Activated CD4-positive, alpha-beta T cell treated with anti-CD3 and anti-CD28 coated beads for 4 hours (primary cell): Measurements from ENCODE around the gene BSPRY.
"Not testable (repeated sequence)": the region's sequence is repeated elsewhere in the genome, so short reads cannot be mapped to it uniquely, and the experiment has no call there.

ENCODE experiments used
- DNase-seq, 2 donors: peaks; one replicate each; pipeline ENCODE4 v3.0.0-alpha.2; 2020

BSPRY gene

DNA sequence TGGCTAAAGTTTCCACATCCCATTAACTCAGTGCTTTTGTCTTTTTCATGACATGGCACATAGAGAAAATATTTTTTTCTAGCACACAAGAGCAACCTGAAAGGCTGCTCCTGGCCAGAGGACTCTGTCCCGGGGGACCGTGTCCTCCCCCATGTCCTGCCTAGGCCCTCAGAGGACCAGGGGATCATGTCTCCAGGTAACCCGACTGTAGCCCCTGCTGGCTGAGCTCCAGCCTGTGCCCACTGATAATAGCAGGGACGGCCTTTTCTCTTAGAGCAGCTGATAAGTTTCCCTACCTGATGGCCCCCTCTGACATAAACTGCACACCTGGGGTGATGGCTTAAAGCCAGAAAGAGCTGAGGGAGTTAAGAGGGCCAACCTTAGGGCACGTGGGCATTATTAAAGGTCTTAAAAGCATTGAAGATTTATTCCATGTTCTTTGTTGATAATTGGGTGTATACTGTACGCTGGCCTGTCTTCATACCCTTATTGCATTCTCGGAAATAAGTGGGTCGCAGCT lies 21.5 kb downstream of the BSPRY start:
- DNase-seq, result no peak

DNA sequence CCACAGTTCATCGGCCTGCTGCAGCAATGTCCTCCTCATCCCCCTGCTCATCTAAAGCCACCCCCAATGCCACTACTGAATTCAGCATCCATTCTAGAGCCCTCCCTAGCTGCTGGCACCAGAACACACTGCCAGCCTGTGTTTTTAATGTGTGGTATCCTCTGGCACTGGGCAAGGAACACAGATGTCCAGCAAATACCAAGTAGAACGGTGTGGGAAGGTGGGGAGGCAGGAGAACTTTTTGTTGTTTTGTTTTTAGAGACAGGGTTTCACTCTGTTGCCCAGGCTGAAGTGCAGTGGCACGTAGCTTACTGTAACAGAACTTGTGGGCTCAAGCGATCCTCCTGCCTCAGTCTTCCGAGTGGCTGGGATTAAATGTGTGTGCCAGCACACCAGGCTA lies 22.7 kb downstream of the BSPRY start:
- DNase-seq, result no peak

DNA sequence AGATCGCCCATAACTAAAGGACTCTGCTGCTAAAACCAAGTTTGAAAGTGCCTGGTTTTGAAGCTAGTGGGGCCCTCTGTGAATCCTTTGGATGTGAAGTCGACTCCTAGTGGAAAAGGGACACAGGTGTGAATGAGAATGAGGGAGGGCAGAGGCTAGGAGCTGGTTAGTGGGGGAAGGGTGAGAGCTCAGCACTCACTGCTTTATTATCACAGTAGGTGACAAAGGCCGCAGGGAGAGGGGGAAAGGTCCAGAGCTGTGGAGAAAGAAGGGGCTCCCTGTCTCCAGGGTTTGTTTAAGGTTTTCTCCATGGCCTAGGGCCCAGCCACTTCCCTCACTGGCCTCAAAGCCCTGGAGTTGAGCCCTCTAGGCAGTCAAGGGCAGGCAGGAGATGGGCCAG lies 23.9 kb downstream of the BSPRY start:
- no peak for DNase-seq

DNA sequence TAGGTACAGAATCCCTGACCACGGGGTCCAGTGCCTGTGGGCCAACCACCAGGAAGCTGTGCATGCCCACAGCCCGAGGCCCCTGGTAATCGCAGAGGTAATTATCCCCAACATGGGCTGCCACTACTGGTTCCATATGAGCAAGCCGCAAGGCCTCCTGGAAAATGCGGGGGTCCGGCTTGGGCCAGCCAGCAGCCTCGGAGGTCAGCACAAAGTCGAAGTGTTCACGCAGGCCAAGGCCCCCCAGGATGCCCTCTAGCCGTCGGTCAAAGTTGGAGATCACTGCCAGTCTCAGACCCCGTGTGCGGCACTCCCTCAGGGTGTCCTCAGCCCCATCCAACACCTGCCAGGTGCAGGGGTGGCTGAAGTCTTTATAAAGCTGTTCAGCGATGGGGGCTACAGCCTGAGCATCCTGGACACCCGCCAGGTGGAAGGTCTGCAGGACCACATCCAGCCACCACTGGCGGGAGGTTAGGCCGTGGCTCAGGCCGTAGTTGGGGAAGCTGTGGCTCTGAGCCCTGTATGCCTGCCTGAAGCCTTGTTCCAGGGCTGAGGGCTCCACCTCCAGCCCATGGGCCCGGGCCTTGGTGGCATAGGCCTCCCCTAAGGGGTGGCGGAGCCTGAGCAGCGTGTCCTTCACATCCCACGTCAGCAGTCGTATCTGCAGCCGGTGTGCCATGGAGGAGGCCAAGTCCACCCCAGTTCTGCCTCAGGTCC lies 24.5 kb downstream of the BSPRY start:
- no peak for DNase-seq

DNA sequence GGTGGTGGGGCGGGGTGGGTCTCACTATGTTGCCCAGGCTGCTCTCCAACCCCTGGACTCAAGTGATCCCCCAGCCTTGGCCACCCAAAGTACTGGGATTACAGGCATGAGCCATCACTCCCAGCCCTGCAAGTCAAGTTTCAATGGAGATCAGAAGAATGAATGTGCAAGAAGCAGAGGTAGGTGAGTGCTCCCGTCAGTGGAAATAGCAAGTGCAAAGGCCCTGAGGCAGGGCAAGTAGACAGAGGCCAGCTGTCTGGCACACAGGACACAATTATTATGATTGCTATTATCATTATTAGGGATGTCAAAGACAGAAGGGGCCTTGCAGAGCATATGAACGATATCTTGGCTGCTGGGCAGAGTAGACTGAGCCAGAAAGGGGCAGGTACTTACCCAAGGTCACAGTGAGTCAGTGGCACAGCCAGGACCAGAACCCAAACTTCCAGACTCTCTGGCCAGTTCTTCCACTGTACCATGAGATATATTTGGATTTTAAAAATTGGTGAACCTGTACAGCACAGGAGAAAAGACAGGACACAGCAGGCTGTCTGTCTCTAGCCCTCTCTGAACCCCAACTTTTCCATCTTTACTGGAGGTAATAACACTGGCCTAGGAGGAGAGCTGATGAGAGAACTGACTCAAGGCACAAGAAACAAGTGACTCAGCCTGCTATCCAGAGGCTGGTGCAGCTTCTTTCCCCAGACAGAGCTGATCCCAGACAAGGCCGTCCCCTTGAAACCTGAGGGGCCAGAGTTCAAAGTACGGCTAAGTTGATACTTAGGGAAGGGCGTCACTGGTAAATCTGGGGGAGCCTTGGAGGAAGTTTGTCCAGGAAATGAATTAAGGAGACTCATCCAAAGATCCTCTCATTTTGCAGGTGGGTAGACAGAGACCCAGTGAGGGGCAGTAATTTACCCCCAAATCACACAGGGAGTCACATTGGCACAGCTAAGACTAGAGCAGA lies 26.0 kb downstream of the BSPRY start:
- no peak for DNase-seq

GRCh38 chr9:113376634-113377567 lies 27.6 kb downstream of the BSPRY start, which contains the start of gene HDHD3:
HDHD3 (minus strand) TSS chr9:113376986; CDS start chr9:113374354, 2,632 bp downstream.
- peak; percentile 70 to 80 for DNase-seq

DNA sequence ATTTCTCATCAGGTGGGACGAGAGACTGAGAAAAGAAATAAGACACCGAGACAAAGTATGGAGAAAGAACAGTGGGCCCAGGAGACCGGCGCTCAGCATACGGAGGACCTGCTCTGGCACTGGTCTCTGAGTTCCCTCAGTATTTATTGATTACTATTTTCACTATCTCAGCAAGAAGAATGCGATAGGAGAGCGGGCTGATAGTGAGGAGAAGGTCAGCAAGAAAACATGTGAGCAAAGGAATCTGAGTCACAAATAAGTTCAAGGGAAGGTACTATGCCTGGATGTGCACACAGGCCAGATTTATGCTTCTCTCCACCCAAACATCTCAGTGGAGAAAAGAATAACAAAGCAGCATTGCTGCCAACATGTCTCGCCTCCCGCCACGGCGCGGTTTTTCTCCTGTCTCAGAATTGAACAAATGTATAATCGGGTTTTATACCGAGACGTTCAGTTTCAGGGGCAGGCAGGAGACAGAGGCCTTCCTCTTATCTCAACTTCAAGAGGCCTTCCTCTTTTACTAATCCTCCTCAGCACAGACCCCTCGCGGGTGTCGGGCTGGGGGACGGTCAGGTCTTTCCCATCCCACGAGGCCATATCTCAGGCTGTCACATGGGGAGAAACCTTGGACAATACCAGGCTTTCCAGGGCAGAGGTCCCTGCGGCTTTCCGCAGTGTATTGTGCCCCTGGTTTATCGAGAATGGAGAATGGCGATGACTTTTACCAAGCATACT lies 29.9 kb downstream of the BSPRY start:
- DNase-seq, result not testable (repeated sequence)

GRCh38 chr9:113379829-113380210 lies 30.5 kb downstream of the BSPRY start:
- not testable (repeated sequence) for DNase-seq

DNA sequence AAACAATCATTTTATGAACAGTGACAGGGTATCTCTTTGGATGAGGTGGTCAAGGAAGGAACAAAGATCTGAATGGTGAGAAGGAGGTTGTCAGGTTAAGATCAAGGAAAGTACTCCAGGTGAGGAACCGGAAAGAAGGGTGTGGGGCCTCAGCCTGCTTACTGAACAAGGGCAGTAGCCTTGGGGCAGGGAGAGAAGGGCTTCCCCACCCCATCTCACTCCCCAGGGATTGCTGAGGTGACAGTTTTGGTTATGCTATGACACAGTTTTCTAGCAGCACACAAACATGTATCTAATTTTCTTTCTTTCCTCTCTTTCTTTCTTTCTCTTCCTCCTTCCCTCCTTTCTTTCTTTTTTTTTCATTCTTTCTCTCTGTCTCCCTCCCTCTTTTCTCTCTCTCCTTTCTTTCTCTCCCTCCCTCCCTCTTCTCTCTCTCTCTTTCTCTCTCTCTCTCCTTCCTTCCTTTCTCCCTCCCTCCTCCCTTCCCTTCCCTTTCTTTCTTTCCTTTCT lies 31.6 kb downstream of the BSPRY start:
- no peak for DNase-seq

- not testable (repeated sequence) for DNase-seq
These were observed 32.1 kb downstream of the BSPRY start for GRCh38 chr9:113381441-113381840.

GRCh38 chr9:113381909-113382411 lies 32.6 kb downstream of the BSPRY start:
- DNase-seq, result no peak

- DNase-seq, result no peak
These were observed 37.4 kb downstream of the BSPRY start for GRCh38 chr9:113386571-113387393.

GRCh38 chr9:113387560-113388230 lies 38.4 kb downstream of the BSPRY start:
- DNase-seq, result no peak

- no peak for DNase-seq
These were observed 39.5 kb downstream of the BSPRY start for GRCh38 chr9:113388833-113389232.

DNA sequence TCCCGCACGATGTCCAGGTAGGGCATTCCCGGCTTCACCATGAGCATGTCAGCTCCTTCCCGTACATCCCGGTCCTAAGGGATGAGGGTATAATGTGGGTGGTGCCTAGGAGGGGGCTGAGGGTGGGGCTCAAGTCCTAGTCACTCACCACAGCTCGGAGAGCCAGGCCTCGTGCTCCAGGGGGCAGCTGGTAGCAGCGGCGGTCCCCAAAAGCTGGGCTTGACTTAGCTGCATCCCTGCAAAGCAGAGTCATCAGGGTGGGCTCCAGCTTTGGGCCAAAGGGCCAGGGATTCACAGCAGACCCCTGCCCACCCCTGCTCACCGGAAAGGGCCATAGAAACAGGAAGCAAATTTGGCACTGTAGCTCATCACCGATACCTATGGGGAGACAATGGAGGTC lies 40.1 kb downstream of the BSPRY start:
- no peak for DNase-seq

- no peak for DNase-seq
These were observed 41.0 kb downstream of the BSPRY start for GRCh38 chr9:113390192-113390960.

DNA sequence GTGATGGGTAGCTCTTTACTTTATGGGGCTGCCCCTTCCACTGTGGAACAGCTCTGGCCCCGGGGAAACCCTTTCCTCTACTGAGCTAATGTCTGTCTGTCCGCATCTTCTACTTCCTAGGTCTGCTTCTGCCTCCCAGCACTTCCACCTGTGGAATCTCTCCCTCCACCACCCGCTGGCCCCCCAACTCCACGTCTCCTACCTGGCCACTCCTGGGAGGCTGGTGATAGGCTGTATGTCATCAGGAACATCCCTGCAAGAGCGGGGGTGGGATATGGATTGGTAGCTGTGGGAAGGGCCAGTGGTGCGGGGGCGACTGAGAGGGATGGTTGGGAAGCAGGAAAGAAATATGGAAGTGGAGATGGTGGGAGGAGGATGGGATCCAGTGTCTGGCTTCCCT lies 42.6 kb downstream of the BSPRY start:
- DNase-seq, result no peak

GRCh38 chr9:113393281-113393680 lies 43.9 kb downstream of the BSPRY start:
- DNase-seq, result no peak
